Ovary (tissue), 9 donors: ENCODE measurements around the gene ZBTB7B. TPM values are rescaled to one million over a fixed set of nuclear protein-coding genes. Genes with fewer than 3 reads are reported as not detected.

ENCODE experiments used
- DNase-seq, 5 donors: peaks; one replicate each; pipeline ENCODE4 v3.0.0-alpha.2; 2019 to 2020
- H3K27ac ChIP-seq, 2 donors: fragments of 200-600 bp; one replicate each; pipeline versions ENCODE4 v1.5.1 to v1.8.0; 2019 to 2022
- H3K27me3 ChIP-seq: fragments of 200-600 bp; one replicate; pipeline ENCODE4 v1.8.0; 2022
- H3K36me3 ChIP-seq: fragments of 200-600 bp; sonication (generic); one replicate; pipeline ENCODE4 v1.5.1; 2019
- H3K4me1 ChIP-seq: one replicate; pipeline ENCODE4 v1.8.1; 2013; ENCODE audit warnings: mild to moderate bottlenecking, moderate library complexity; ENCODE audit not compliant: insufficient read depth
- H3K4me3 ChIP-seq: fragments of 200-600 bp; sonication (generic); one replicate; pipeline ENCODE4 v1.5.1; 2017
- H3K9me3 ChIP-seq, 2 donors: fragments of 200-600 bp in 1 of 2; sonication (generic) in 1 of 2; one replicate each; pipeline versions ENCODE4 v1.5.1 to v1.8.1; 2013 to 2019; ENCODE audit warnings: mild to moderate bottlenecking in 1 of 2, moderate library complexity in 1 of 2
- CTCF ChIP-seq, 3 donors: fragments of 450-650 bp in 2 of 3; fragments of 200-600 bp in 1 of 3; IDR thresholded peaks; one replicate each; pipeline versions ENCODE4 v1.5.1 to v1.8.0; 2016 to 2022; ENCODE audit warnings: antibody characterized with exemption in 3 of 3, mild to moderate bottlenecking in 1 of 3
- EP300 ChIP-seq: sonication (generic); formaldehyde crosslinking; IDR thresholded peaks from one replicate; pipeline ENCODE4 v1.6.1; 2017; ENCODE audit warnings: antibody characterized with exemption
- POLR2A ChIP-seq: fragments of 450-650 bp; IDR thresholded peaks from one replicate; pipeline ENCODE4 v1.6.1; 2017; ENCODE audit warnings: antibody characterized with exemption, mild to moderate bottlenecking, moderate library complexity
- WGBS, 3 donors: extraction: QIAGEN DNeasy Blood & Tissue Kit in 1 of 3; methylation state at CpG; one replicate each; pipeline versions ENCODE4 v1.1.5 to v1.1.7; 2013 to 2017; 5-methylcytosine and 5-hydroxymethylcytosine counted together
- intact Hi-C, 4 donors: fragments of 100-400 bp; cut with DNase I; formaldehyde crosslinking; loops; one replicate each; pipeline versions ENCODE4 v1.11.0 to v1.15.1; 2022 to 2023
- polyA plus RNA-seq, 2 donors: library from polyadenylated mRNA; stranded (reverse); fragments of 200-250 nt in 1 of 2; fragments of 350-450 nt in 1 of 2; fragmentation: Illumina TruSeq in 1 of 2; extraction: RNeasy Lipid Tissue Mini Kit (QIAGEN cat#74804) in 1 of 2; gene quantifications; one replicate each; pipeline ENCODE4 v1.2.3, GENCODE V29; 2013 to 2014
- total RNA-seq, 7 donors: library from RNA; depleted of rRNA in 2 of 7; stranded (reverse); fragments of >200 nt in 2 of 7; fragmentation: NEBNext Ultra II Directional in 3 of 7; extraction: Animal tissue kit (Norgen Biotek cat#: 25700) in 3 of 7; gene quantifications; one replicate each; pipeline versions ENCODE4 v1.1.0 to v1.2.4, GENCODE V29; 2016 to 2023
- donor health status: DM: no; HTN: no; CAD: no; lungs with moderate emphysema.
- donor health status: DM: no; HTN: no; CAD: no.
- donor health status: Bipolar disorder and iron deficiency.
- donor health status: DM: yes; HTN: yes; CAD: no.
- donor health status: DM: no; HTN: no; CAD: no.
- donor health status: DM: yes; HTN: yes; CAD: no.

The ZBTB7B gene
- total and polyA plus RNA-seq, 9 donors = 3.6 to 45.5 (median 28.9) TPM

- intact Hi-C loops = no loop called here
- no peak overlapping the region for H3K27ac ChIP-seq
- 74 to 84% (median 77%) methylated on average over 5 of the region's 5 CpGs for WGBS, 3 donors
- H3K36me3 ChIP-seq = no peaks in the 10 kb centered on the region
- no peaks in the 10 kb centered on the region for H3K4me1 ChIP-seq
- no peaks in the 10 kb centered on the region for H3K27me3 ChIP-seq
- no peak for DNase-seq
- no peak for TF ChIP-seq POLR2A
- TF ChIP-seq CTCF (IDR thresholded peaks at IDR 0.05) = no peak
- TF ChIP-seq EP300 = no peak
- H3K9me3 ChIP-seq = no peaks in the 10 kb centered on the region
- H3K4me3 ChIP-seq = no peak overlapping the region
Measured at GRCh38 chr1:155042789-155043188, 40.2 kb downstream of the ZBTB7B start.

- H3K27ac ChIP-seq = no peak overlapping the region
- no peak overlapping the region for H3K4me3 ChIP-seq
- intact Hi-C loops = no loop called here
- no peaks in the 10 kb centered on the region for H3K9me3 ChIP-seq
- TF ChIP-seq CTCF (IDR thresholded peaks at IDR 0.05) = no peak
- no peak for TF ChIP-seq POLR2A
- TF ChIP-seq EP300 = no peak
- DNase-seq = no peak
- 60 to 83% (median 63%) methylated on average over 11 to 12 of the region's 12 CpGs for WGBS, 3 donors
- H3K36me3 ChIP-seq = no peaks in the 10 kb centered on the region
- no peaks in the 10 kb centered on the region for H3K27me3 ChIP-seq
- H3K4me1 ChIP-seq = no peaks in the 10 kb centered on the region
Measured at GRCh38 chr1:155043301-155043702, 40.7 kb downstream of the ZBTB7B start.

- Histone ChIP-seq H3K9me3 (no peaks in the 10 kb centered on the region), H3K4me3 (no peak overlapping the region), H3K4me1 (no peaks in the 10 kb centered on the region), H3K36me3 (no peaks in the 10 kb centered on the region), H3K27ac (no peak overlapping the region), H3K27me3 (no peaks in the 10 kb centered on the region)
- 59 to 72% (median 65%) methylated on average over 3 of the region's 3 CpGs for WGBS, 3 donors
- TF ChIP-seq CTCF (IDR thresholded peaks at IDR 0.05) = no peak
- no peak for TF ChIP-seq POLR2A
- no peak for TF ChIP-seq EP300
- intact Hi-C loops = no loop called here
- no peak for DNase-seq
Measured at GRCh38 chr1:155043793-155044192, 41.2 kb downstream of the ZBTB7B start.

GRCh38 chr1:155044365-155044764 lies 41.8 kb downstream of the ZBTB7B start:
- Histone ChIP-seq H3K27ac (no peak overlapping the region), H3K9me3 (no peaks in the 10 kb centered on the region), H3K4me1 (no peaks in the 10 kb centered on the region), H3K27me3 (no peaks in the 10 kb centered on the region), H3K36me3 (no peaks in the 10 kb centered on the region), H3K4me3 (no peak overlapping the region)
- intact Hi-C loops = no loop called here
- DNase-seq = no peak
- TF ChIP-seq EP300 = no peak
- TF ChIP-seq CTCF (IDR thresholded peaks at IDR 0.05) = no peak
- TF ChIP-seq POLR2A = no peak
- WGBS, 3 donors = 95 to 96% (median 95%) methylated on average over 6 of the region's 6 CpGs
